T-cell (primary cell): ENCODE data around the gene GOLGA6A. TPM values are rescaled to one million over a fixed set of nuclear protein-coding genes. Genes with fewer than 3 reads are reported as not detected.
"Not testable (repeated sequence)": the region's sequence is repeated elsewhere in the genome, so short reads cannot be mapped to it uniquely, and the experiment has no call there.

Experiments
- ATAC-seq, 4 experiments: fragments of 200-7000 bp in 3 of 4; fragments of 150-1000 bp in 1 of 4; cut with Tn5 transposase; replicated peaks in 1 of 4; 1 replicate in 3 of 4; 2 replicates in 1 of 4; pipeline ENCODE4 v1.10.0; 2021; ENCODE audit warnings: moderate library complexity in 3 of 4, mild to moderate bottlenecking in 2 of 4, moderate number of reproducible peaks in 1 of 4
- CTCF ChIA-PET, 2 donors: fragments of 300-600 bp; sonication (Branson Sonifier 250); formaldehyde crosslinking; loops; one replicate each; lab custom pipeline; 2022; ENCODE audit warnings: antibody characterized with exemption in 2 of 2; lab: Charles Lee
- POLR2A ChIA-PET, 2 donors: fragments of 300-600 bp; sonication (Branson Sonifier 250); formaldehyde crosslinking; loops; one replicate each; lab custom pipeline; 2022; ENCODE audit warnings: antibody characterized with exemption in 2 of 2; lab: Charles Lee
- DNase-seq, 35 experiments: peaks; one replicate each; pipeline versions ENCODE4 v3.0.0 to v3.0.0-alpha.2; 2013 to 2023
- H3K27ac ChIP-seq: one replicate; pipeline ENCODE4 v1.5.1; 2013; ENCODE audit warnings: low read length
- H3K27me3 ChIP-seq, 2 experiments: replicated peaks in 1 of 2; 1 replicate in 1 of 2; 2 replicates in 1 of 2; pipeline versions ENCODE4 v1.6.1 to v1.7.0; 2013; ENCODE audit warnings: low read length in 1 of 2, mixed read lengths in 1 of 2; ENCODE audit not compliant: control insufficient read depth in 2 of 2, insufficient read depth in 2 of 2; ENCODE audit errors: extremely low read depth in 1 of 2
- H3K36me3 ChIP-seq, 2 donors: 1 replicate in 1 of 2; 2 replicates in 1 of 2; pipeline versions ENCODE4 v1.6.1 to v1.7.0; 2013; ENCODE audit warnings: low read length in 1 of 2; ENCODE audit not compliant: control insufficient read depth in 2 of 2, insufficient read depth in 1 of 2; ENCODE audit errors: extremely low read depth in 1 of 2
- H3K4me1 ChIP-seq, 2 experiments: 1 replicate in 1 of 2; 2 replicates in 1 of 2; pipeline versions ENCODE4 v1.6.1 to v1.7.0; 2013; ENCODE audit warnings: low read length in 2 of 2, mixed read lengths in 1 of 2; ENCODE audit not compliant: insufficient read depth in 2 of 2, control insufficient read depth in 1 of 2; ENCODE audit errors: extremely low read depth in 1 of 2
- H3K4me3 ChIP-seq, 2 donors: 1 replicate in 1 of 2; 2 replicates in 1 of 2; pipeline versions ENCODE4 v1.5.1 to v1.7.0; 2013; ENCODE audit warnings: mild to moderate bottlenecking in 2 of 2, low read length in 1 of 2, moderate library complexity in 1 of 2; ENCODE audit not compliant: control insufficient read depth in 1 of 2; ENCODE audit errors: extremely low read depth in 1 of 2
- H3K9me3 ChIP-seq: 2 replicates; pipeline ENCODE4 v1.7.0; 2013
- H3K27ac Mint-ChIP-seq, 2 donors: one replicate each; pipeline ENCODE4 v1.8.0; 2020 to 2021; ENCODE audit warnings: mild to moderate bottlenecking in 2 of 2, mixed read lengths in 2 of 2
- H3K27me3 Mint-ChIP-seq, 2 donors: one replicate each; pipeline ENCODE4 v1.8.0; 2021 to 2022; ENCODE audit warnings: mixed read lengths in 2 of 2
- H3K36me3 Mint-ChIP-seq: one replicate; pipeline ENCODE4 v1.8.0; 2021; ENCODE audit warnings: mixed read lengths
- H3K4me1 Mint-ChIP-seq, 3 donors: one replicate each; pipeline ENCODE4 v1.8.0; 2020 to 2022; ENCODE audit warnings: mixed read lengths in 3 of 3, mild to moderate bottlenecking in 1 of 3
- H3K4me3 Mint-ChIP-seq, 3 donors: one replicate each; pipeline ENCODE4 v1.8.0; 2020 to 2022; ENCODE audit warnings: mild to moderate bottlenecking in 3 of 3, mixed read lengths in 3 of 3, moderate library complexity in 3 of 3
- H3K9me3 Mint-ChIP-seq, 3 donors: one replicate each; pipeline ENCODE4 v1.8.0; 2020 to 2022; ENCODE audit warnings: mixed read lengths in 3 of 3
- WGBS: methylation state at CpG from one replicate; pipeline ENCODE4 v1.1.5; 2013; ENCODE audit warnings: missing lambda C conversion rate; ENCODE audit not compliant: insufficient coverage; 5-methylcytosine and 5-hydroxymethylcytosine counted together
- total RNA-seq, 35 experiments: library from RNA in 6 of 35; stranded (reverse) in 6 of 35; fragments of 120-200 nt in 1 of 35; gene quantifications; one replicate each; pipeline versions ENCODE4 v1.2.1 to v1.2.4 and lab custom pipeline; 2013 to 2026

The GOLGA6A gene
- total RNA-seq (under 1 TPM in 3 of 5 donors, not detected in 2; 0.13 to 0.50 (median 0.37) TPM), total RNA-seq (lab: John Stamatoyannopoulos, UW) (0 to 0.31 (median 0) reads per million in 29 experiments)
- not detected for total RNA-seq (2013)

DNA sequence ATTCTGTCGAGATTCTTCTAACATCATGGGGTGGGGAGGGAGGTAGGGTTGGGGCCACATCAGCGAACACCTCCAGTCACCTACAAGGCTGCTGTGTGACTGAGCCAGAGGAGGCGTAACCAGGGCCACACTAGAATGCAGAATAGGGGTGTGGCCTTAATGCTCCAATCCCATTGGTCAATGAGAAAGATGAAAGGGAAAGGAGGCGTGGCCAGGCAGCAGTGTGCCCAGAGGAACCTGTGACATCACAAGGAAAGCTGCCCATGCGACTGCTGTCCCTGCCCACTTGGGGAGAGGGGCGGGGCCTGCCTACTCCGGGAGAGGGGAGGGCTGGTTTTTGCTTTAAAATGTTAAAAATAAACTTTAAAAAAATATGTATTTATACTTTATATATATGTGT, at the start of gene GOLGA6A:
Gene GOLGA6A, minus strand, starts transcription at position 101 of the 400 bp plus-strand sequence. Its CDS starts 41 bp downstream, at position 60.
- CTCF ChIA-PET, H3K27me3 ChIP-seq, H3K4me1 Mint-ChIP-seq, H3K4me1 ChIP-seq, H3K9me3 Mint-ChIP-seq, H3K36me3 Mint-ChIP-seq, H3K27ac Mint-ChIP-seq, H3K27ac ChIP-seq, H3K9me3 ChIP-seq, H3K36me3 ChIP-seq, H3K27me3 Mint-ChIP-seq, ATAC-seq, H3K4me3 ChIP-seq, DNase-seq, H3K4me3 Mint-ChIP-seq, POLR2A ChIA-PET: not testable (repeated sequence)
- no CpG with 5 or more reads among the region's 7 CpGs for WGBS

- H3K4me3 Mint-ChIP-seq: peak overlapping the region in 1 of 3 donors; percentile 7
- Histone ChIP-seq H3K4me1 (peaks cover 3 to 58% of the 10 kb centered on the region in 2 experiments), H3K27me3 (peaks cover 21 to 98% of the 10 kb centered on the region in 2 experiments), H3K9me3 (no peaks in the 10 kb centered on the region), H3K4me3 (no peak overlapping the region), H3K27ac (no peak overlapping the region), H3K36me3 (no peaks in the 10 kb centered on the region)
- ChIA-PET POLR2A (no interaction called here), CTCF (no interaction called here)
- 11% methylated on average over 16 of the region's 20 CpGs for WGBS
- H3K4me1 Mint-ChIP-seq: peaks cover 30 to 54% (median 48%) of the 10 kb centered on the region in 3 donors
- DNase-seq: no peak
- H3K27me3 Mint-ChIP-seq: peaks cover 53 to 87% of the 10 kb centered on the region in 2 donors
- no peak for ATAC-seq
- H3K9me3 Mint-ChIP-seq: no peaks in the 10 kb centered on the region
- no peaks in the 10 kb centered on the region for H3K36me3 Mint-ChIP-seq
- peak overlapping the region in 1 of 2 donors; percentile 32 for H3K27ac Mint-ChIP-seq
These were observed 49.5 kb upstream of the GOLGA6A start for GRCh38 chr15:74131628-74132413.

- CTCF ChIA-PET: no interaction called here
- Histone ChIP-seq H3K36me3 (no peaks in the 10 kb centered on the region), H3K27ac (no peak overlapping the region), H3K4me3 (no peak overlapping the region), H3K27me3 (peaks cover 21 to 97% of the 10 kb centered on the region in 2 experiments), H3K4me1 (peaks cover 0 to 52% of the 10 kb centered on the region in 2 experiments), H3K9me3 (no peaks in the 10 kb centered on the region)
- DNase-seq: no peak
- ATAC-seq: no peak
- no peak overlapping the region for H3K4me3 Mint-ChIP-seq
- H3K4me1 Mint-ChIP-seq: peaks cover 27 to 50% (median 44%) of the 10 kb centered on the region in 3 donors
- POLR2A ChIA-PET: no interaction called here
- no peaks in the 10 kb centered on the region for H3K36me3 Mint-ChIP-seq
- H3K27me3 Mint-ChIP-seq: peaks cover 53 to 86% of the 10 kb centered on the region in 2 donors
- H3K27ac Mint-ChIP-seq: peak overlapping the region in 1 of 2 donors; percentile 13
- no peaks in the 10 kb centered on the region for H3K9me3 Mint-ChIP-seq
- WGBS: 10% methylated on average over 14 of the region's 28 CpGs
These were observed 48.7 kb upstream of the GOLGA6A start for GRCh38 chr15:74130849-74131627.

GRCh38 chr15:74130155-74130848, 48.0 kb upstream of the GOLGA6A start, which contains the start of gene ISLR2:
ISLR2 (plus strand) TSS chr15:74130586; CDS start chr15:74132755, 2,169 bp downstream.
- no peak for ATAC-seq
- no peak within 1 kb of the TSS for H3K27ac ChIP-seq
- Mint-ChIP-seq H3K4me1 (peaks cover 27 to 43% (median 41%) of the 10 kb centered on the region in 3 donors), H3K36me3 (no peaks in the 10 kb centered on the region), H3K9me3 (no peaks in the 10 kb centered on the region), H3K27ac (peak within 1 kb of the TSS in 1 of 2 donors; percentile 13), H3K27me3 (peaks cover 58 to 83% of the 10 kb centered on the region in 2 donors), H3K4me3 (peak within 1 kb of the TSS in 1 of 3 donors; percentile 57)
- 9% methylated on average over 41 of the region's 53 CpGs for WGBS
- H3K4me1 ChIP-seq: peaks cover 0 to 45% of the 10 kb centered on the region in 2 experiments
- H3K27me3 ChIP-seq: peaks cover 21 to 90% of the 10 kb centered on the region in 2 experiments
- POLR2A ChIA-PET: no interaction called here
- H3K9me3 ChIP-seq: no peaks in the 10 kb centered on the region
- CTCF ChIA-PET: no interaction called here
- DNase-seq: no peak
- H3K4me3 ChIP-seq: no peak within 1 kb of the TSS
- H3K36me3 ChIP-seq: no peaks in the 10 kb centered on the region

DNA sequence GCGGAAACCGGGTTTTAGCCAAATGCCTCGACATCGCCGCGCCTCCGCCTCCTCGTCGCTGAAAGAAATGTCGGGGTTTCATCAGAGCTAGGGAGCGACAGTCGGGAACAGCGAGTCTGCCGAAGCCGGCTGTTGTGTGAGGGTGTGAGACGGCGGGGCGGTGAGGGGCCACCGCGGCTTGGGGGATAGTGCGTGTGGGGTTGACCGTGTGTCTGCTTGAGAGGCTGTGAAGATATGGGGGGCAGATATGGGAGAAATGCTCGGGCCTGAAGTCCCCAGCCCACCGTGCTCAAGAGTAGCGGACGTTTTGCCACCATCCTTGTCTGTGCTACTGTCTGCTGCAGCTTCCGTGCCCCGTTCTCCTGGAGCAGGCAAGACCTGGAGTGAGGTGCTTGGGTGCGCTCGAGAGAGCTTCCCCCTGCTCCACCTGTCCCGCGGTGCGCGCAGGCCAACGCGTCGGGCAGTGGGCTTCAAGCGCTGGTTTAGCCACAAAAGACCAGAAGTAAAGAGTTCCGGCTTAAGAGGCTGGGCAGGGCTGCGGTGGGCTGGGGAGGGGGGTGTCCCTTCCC, 47.3 kb upstream of the GOLGA6A start:
- peaks cover 19 to 90% of the 10 kb centered on the region in 2 experiments for H3K27me3 ChIP-seq

More for the DNA sequence above, 47.3 kb upstream of the GOLGA6A start:
- Mint-ChIP-seq H3K36me3 (no peaks in the 10 kb centered on the region), H3K9me3 (no peaks in the 10 kb centered on the region), H3K4me3 (peak overlapping the region in 1 of 3 donors; percentile 57), H3K4me1 (peaks cover 20 to 38% (median 36%) of the 10 kb centered on the region in 3 donors), H3K27ac (no peak overlapping the region), H3K27me3 (peaks cover 56 to 81% of the 10 kb centered on the region in 2 donors)
- H3K4me1 ChIP-seq: peaks cover 0 to 39% of the 10 kb centered on the region in 2 experiments
- ChIA-PET CTCF (interaction anchor here in 1 of 2 donors (0.7 to 1.2 kb wide), 3 partner anchors 191 to 1020 kb away, joined by 3 to 4 read pairs (median 4); no protein-coding TSS in a partner anchor), POLR2A (no interaction called here)
- no peak for ATAC-seq
- no peak for DNase-seq
- H3K36me3 ChIP-seq: no peaks in the 10 kb centered on the region
- no peak overlapping the region for H3K27ac ChIP-seq
- no peak overlapping the region for H3K4me3 ChIP-seq
- WGBS: 3% methylated on average over 34 of the region's 40 CpGs
- H3K9me3 ChIP-seq: no peaks in the 10 kb centered on the region
